Measurements from ENCODE around the gene IFNA6. TPM values are rescaled to one million over a fixed set of nuclear protein-coding genes. Genes with fewer than 3 reads are reported as not detected.

The IFNA6 gene
- total RNA-seq, 1 donor from 2014 or later: not detected

DNA sequence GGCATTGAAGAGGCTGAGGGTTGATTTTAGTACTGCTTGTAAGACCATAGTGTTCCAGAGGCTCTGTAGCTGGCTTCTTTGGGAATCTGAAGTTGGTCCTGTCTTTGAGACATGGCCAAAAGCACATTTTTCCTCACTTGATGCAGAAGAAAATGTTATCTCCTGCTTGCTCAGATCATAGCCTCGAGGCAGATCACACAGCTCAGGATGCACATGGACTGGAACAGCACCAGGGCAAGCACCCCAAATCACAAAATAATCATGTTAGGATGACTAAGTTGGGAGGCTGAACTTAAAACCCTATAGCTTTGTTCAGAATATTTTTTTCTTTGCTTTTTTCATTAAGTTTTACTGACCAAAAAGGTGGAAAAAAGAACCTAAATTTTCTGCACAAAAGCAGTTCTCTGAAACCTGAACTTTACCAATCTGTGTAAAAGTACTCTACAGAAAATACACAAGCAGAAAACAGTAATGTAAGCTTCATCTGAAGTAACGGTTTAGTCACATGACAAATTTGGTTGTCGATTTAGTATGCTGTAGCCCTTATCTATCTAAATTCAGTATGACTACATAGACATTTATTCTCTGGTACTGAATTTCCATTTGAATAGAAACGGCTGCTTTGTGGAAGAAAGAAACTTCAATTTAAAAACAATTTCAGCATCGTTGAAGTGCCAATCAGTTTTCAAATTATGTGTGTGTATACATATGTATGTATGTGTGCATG is 18.8 kb downstream of the IFNA6 start:
- DNase-seq (ENCODE audit: low spot score): no peak

DNA sequence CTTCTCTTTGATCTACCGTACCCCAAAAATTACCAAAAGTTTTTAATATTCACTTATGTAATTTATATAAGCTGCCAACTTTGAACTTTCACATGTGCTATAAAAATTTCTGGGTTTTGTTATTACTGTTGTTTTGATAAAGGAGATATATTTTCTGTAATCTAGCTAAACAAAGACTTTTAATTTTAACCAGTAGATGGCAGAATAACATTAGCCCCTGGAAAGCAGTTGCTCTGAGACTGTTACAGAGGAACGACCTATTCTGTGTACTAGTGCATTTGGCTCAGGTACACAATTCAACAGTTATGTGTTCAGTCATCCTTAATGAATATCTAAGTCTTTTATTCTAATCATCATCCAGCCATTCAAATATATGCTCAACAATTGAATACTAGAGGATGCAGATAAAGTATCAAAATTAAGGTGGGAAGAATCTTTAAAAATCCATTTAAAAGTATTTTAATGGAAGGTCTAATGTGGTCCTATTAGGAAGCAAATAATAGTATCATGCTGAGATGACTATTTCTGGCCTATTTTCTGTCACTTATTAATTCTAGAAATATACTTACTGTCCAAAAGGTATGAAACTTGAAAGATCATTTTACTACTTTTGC is 24.1 kb downstream of the IFNA6 start:
- no peak for DNase-seq (ENCODE audit: low spot score)

DNA sequence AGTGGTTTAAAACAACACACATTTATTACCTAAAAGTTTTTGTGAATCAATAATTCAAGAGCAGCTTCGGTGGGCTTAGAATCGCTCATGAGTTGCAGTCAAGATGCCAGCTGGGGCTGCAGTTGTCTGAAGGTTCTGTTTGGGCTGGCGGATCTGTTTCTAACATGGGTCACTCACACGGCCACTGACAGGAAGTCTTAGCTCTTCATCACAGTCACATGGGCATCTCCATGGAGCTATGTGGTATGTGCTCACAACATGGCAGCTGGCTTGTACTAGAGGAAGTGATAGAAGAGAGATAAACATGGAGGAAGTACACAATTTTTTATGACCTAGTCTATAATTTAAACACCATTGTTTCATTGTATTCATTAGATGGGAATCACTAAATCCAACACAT is 26.6 kb downstream of the IFNA6 start:
- DNase-seq (ENCODE audit: low spot score): no peak

DNA sequence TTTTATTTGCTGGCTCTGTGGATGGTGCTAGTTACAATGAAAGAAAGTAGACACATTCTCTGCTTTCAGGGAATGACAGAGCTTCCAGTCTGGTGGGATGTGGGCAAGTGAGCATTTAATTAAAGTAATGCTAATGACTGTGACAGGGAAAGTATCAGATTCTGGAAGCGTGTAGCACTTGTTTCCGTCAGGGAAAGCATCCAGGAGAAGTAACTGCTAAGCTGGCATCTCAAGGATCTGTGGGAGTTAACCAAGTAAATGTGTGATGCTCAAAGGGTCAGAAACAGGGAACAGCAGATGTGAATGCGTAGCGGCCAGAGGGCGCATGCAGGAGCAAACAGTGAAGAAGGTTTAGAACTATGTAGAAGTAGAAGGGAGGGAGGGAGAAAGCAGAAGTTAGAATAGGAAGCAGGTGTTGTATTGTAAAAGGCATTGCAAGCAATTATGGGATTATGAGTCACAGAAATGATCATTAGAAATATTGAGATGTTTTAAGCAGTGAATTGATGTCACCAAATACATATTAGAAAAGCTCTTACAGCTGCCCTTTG is 27.7 kb downstream of the IFNA6 start:
- DNase-seq (ENCODE audit: low spot score): no peak

DNA sequence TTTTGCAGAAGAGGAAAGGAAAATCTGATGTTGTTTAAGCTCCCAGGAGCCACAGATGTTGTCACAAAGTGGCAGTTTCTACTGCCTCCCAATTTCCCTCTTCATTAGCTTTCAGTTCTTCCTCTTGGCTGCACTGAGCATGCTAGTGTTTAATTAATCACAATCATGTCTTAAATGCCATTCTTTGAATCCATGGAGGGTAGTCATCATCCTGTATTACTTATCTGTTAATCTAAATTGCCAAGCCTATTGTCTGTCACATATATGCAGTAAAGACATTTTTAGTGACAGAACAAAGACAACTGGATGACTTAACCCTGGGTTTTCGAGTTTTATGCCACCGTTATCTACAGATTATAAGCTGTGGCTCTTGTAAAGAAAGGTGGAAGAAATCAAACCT is 30.2 kb downstream of the IFNA6 start:
- no peak for DNase-seq (ENCODE audit: low spot score)

DNA sequence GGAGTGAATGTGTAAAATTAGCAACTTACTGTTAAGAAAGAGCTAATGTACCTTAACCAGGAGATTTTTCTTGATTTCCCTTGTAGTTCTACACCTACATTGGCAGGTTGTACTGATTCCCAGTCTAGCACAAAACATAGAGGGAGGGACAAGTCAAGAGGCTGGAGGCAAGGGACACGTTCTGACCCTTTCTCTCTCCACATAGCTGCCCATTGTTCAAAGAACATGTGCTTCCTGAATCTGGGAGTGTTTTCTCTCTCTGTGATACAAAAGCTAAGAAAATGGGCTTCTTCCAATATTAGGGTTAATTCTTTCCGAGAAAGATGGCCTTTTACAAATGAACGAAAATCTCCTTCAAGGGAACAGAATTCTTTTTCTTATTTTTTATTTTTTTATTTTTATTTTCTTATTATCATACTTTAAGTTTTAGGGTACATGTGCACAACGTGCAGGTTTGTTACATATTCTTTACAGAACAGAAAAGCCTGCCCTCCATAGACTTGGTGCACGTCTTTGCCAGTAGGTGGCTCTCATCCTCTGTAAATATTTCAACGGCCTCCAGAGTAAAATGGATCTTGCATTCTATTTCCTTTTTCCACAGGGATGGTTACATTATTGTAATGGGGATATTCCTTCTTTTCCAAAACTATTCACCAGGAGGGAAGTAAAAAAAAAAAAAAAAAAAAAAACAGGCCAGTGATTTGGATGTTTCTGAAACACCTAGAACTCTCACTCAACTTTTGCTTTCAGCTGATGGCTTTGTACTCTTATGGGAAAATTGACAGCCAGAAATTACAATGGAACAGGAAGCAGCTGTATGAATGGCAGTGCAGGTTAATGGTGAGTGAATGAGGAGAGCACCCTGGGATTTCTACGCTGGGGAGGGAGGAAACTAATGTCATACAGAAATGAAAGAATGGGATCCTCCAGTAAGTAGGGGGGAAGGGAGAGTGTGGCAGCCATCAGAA is 32.4 kb downstream of the IFNA6 start:
- DNase-seq (ENCODE audit: low spot score): no peak

DNA sequence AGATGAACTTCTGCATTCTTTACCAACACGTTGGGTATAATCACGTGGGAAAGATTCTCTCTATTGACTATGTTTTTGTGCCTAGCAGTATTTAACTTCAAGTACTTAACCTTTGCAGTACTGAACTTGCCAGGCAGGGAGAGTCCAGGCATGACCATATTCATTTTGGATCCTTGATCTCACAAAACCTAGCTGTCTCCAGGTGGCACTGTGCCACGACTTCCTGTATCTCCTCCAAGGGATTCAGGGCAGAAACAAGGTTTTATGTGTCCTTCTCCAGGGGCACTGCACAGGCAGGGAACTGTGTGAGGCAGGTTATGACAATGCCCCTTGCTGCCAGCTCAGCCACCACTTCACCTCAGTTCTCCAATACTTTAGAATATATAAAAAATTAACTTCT is 33.8 kb downstream of the IFNA6 start:
- no peak for DNase-seq (ENCODE audit: low spot score)

DNA sequence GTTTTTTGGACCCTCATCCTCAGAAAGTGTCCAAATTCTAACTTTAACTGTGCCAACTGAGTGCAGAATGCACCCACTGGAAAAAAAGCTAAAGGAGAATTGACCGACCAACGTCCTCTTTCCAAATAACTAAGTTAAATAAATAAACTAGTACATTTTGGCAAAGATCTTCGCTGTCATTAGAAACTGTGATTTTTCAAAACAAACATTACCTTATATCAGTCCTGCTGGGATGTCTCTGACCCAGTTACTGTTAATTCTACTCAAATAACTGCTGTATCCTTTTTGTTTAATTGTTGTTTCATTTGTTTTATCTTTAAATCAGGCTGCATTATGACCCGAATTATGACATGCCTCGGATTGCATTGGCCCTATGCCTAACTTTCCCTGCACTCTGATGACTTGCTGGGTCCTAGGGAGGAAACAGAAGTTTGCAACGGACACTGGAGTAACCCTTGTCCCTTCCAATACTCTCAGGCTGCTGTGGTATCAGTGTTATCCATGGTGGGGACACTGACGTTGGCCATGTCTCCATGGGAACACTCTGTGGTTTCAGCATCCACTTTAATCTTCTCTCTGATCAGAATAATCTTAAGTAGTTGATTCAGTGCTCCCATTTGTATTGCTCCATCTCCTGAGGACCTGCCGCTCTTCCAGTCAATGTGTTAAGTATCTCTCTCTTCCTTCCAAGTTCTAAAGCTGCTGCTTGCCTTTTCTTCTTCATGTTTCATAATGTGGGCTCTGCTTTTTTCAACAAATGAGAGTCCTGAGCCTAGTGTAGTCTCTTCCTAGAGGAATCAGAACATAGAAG is 34.5 kb downstream of the IFNA6 start:
- DNase-seq (ENCODE audit: low spot score): no peak

DNA sequence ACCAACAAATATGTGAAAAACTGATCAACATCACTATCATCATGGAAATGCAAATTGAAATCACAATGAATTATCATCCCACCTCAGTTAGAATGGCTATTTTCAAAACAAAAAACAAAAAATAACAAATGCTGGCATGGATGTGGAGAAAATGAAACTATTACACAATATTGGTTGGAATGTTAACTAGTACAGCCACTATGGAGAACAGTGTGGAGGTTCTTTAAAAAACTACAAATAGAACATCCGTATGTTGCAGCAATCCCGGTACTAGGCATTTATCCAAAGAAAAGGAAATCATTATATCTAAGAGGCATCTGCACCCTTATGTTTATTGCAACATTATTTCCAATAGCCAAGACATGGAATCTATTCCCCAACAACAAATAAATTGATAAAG is 36.5 kb downstream of the IFNA6 start:
- no peak for DNase-seq (ENCODE audit: low spot score)

DNA sequence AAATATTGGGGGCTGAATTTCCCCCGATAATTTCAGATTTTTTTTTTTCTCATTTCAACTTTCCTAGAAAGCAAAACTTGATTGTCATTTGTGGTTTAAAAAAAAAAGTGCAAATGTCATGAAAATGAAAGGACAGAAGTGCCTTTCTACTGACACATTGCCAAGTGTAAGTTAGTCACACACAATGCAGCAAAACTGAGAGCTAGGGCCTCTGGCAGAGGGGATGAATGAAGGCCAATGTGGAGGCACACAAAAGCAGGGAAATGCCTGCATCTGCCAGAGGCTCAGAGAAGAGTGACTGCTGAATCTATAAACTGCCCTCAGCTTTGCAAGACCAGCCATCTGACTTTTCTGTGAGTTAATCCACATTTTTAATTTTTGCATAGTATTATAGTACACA is 38.8 kb downstream of the IFNA6 start:
- no peak for DNase-seq (ENCODE audit: low spot score)

DNA sequence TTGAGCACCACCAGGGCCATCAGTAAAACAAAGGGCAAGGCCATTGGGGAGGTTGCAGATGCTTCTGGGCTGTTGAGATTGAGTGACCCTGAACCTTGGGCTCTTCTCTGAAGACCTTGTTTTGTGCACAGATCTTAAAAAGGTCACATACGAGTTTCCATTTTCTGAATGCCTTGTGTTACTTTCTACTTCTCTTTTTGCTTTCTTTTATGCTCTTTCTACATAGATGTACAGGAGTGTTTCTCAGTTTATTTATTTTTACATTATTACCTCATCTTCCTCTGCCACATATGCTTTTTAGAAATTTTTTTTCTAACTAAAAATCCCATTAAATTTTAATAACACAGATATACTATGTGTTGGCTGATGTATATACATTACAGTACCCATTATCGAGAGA is 45.5 kb downstream of the IFNA6 start, which contains the start of gene IFNA5:
Gene IFNA5 (minus strand): TSS at position 101 of the 400 bp plus-strand sequence. CDS start 57 bp downstream, at position 44.
- no peak for DNase-seq (ENCODE audit: low spot score)

Other genes starting within 250 kb of the IFNA6 start
- not detected for gene IFNW1, start 209.1 kb downstream of the IFNA6 start, total RNA-seq
- gene IFNA21, start 184.2 kb downstream of the IFNA6 start, total RNA-seq: not detected
- gene IFNA4, start 163.3 kb downstream of the IFNA6 start, total RNA-seq: not detected
- gene IFNA7, start 148.7 kb downstream of the IFNA6 start, total RNA-seq: not detected
- gene IFNA10, start 143.7 kb downstream of the IFNA6 start, total RNA-seq: not detected
- not detected for gene IFNA16, start 133.6 kb downstream of the IFNA6 start, total RNA-seq
- gene IFNA17, start 122.7 kb downstream of the IFNA6 start, total RNA-seq: not detected
- gene IFNA14, start 110.9 kb downstream of the IFNA6 start, total RNA-seq: not detected
- not detected for gene IFNA5, start 45.6 kb downstream of the IFNA6 start, total RNA-seq
- 27.8 TPM for gene KLHL9, start 15.5 kb downstream of the IFNA6 start, total RNA-seq
- gene IFNA13, start 17.2 kb upstream of the IFNA6 start, total RNA-seq: not detected
- gene IFNA2, start 34.5 kb upstream of the IFNA6 start, total RNA-seq: not detected
- gene IFNA8, start 58.2 kb upstream of the IFNA6 start, total RNA-seq: not detected
- gene IFNA1, start 89.6 kb upstream of the IFNA6 start, total RNA-seq: not detected
- 5.4 TPM for gene IFNE, start 131.4 kb upstream of the IFNA6 start, total RNA-seq

All from ureter (tissue), 1 donor.